Activated CD8-positive, alpha-beta memory T cell treated with anti-CD3 and anti-CD28 coated beads for 48 hours (primary cell): ENCODE measurements around the gene TPRN.
A peak's percentile ranks its signal among the peaks of the same experiment; 100 is the strongest.

ENCODE experiments used
- DNase-seq, 3 experiments: peaks; one replicate each; pipeline ENCODE4 v3.0.0-alpha.2; 2020; ENCODE audit warnings: low read depth in 2 of 3, low spot score in 2 of 3

The TPRN gene

GRCh38 chr9:137190315-137190856 is 10.2 kb downstream of the TPRN start:
- DNase-seq, result no peak

DNA sequence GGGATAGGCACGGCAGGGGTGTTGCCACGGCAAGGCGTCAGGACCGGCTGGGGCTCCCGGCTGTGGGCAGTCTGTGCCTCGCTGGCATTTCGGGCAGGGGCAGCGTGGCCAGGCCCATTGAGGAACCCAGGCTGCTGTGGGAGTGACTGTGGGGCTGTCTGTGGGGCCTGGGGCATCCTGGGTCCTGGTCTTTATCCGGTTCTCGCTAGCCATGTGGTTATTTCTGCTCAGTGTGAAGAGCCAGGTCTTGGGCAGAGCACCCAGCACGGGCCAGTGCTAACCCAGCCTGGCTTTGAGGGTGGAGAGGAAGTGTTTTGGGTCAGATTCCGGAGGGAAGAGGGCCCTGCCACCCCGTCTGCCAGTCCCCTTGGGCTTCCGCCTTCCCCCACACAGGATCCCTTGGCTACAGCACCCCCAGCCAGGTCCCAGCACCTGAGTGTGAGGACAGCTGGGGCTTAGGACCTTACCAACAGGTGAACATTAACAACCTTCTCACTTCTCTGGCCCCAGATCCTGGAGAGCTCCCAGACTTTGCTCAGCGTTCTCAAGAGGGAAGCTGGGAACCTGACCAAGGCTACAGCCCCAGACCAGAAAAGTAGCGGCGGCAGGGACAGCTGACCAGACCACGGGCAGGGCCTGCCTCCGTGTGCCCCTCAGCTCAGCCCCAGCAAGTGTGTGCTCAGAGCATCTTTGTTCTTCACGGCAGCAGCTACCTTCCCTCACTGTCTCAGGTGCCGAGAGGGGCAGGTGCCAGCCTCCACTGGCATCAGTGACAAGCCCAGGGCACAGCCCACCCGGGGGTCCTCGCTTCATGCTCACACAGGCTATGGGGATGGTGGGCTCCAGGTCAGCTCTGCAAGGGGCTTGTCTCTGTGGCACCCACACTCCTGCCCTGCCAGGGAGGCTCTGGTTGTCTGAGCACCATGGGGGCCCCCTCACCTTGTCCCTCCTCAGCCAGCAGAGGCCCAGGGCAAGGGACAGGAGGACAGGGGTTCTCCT is 10.9 kb downstream of the TPRN start:
- no peak for DNase-seq

GRCh38 chr9:137188490-137189296 is 11.8 kb downstream of the TPRN start, which contains the start of the genes ANAPC2 and SSNA1:
TSS of gene ANAPC2 (minus strand) at chr9:137188560. CDS start at chr9:137188532, 28 bp downstream.
TSS of gene SSNA1 (plus strand) at chr9:137188676. CDS start at chr9:137188727, 51 bp downstream.
- peak; percentile 91 to 97 (median 96) for DNase-seq

GRCh38 chr9:137188086-137188489 is 12.5 kb downstream of the TPRN start:
- no peak for DNase-seq

- no peak for DNase-seq
These were observed 13.2 kb downstream of the TPRN start for GRCh38 chr9:137187386-137187785.

DNA sequence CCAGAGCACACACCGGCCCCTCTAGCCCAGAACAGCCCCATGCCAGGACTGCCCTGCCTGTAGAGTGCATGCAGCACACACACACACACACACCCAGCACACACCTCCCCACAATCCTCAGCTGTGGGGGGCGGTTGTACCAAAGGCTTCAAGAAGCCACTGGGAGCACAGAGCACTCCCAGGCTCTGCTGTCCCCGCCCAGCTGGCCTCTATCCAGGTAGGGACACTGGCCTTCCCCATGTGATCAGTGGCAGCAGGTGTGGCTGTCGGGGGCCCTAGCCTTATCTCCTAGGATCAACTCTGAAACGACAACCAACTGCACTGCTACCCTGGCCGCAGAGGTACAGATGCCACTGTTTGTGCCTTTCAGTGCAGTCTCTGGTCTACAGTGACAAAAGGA is 14.2 kb downstream of the TPRN start:
- DNase-seq, result no peak

- DNase-seq, result no peak
These were observed 14.6 kb downstream of the TPRN start for GRCh38 chr9:137185921-137186320.

- no peak for DNase-seq
These were observed 15.5 kb downstream of the TPRN start for GRCh38 chr9:137184881-137185660.

DNA sequence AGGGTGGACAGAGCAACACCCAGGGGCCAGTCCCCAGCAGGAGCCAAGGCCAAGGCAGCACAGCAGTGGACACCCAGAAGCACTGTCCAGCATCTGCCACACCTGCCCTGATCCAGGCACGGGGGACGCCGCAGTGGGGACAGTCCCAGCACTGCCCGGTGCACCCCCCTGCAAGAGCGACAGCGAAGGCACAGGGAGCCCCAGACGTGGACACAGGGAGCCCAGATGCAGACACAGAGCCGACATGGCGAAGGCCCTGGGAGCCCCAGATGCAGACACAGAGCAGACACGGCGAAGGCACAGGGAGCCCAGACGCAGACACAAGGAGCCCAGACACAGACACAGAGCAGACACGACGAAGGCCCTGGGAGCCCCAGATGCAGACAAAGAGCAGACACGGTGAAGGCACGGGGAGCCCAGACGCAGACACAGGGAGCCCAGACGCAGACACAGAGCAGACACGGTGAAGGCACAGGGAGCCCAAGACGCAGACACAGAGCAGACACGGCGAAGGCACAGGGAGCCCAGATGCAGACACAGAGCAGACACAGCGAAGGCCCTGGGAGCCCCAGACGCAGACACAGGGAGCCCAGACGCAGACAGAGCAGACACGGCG is 16.5 kb downstream of the TPRN start:
- DNase-seq, result no peak

DNA sequence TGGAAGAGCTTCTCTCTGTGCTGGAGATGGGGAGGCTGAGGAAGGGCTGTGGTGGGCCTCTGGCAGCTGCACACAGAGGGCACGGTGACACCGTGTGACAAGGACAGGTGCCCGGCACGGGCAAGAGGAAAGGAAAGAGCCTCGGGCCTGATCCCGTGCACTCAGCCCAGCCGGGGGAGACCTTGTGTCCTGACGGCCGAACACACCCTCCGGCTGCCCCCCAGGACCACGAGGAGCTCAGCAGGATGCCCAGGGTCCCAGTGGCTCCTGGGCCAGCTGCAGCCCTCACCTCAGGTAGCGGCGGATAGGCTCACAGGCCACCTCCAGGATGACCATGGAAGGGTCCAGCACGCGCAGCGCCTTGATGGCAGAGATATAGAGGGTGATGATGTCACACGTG is 17.7 kb downstream of the TPRN start:
- no peak for DNase-seq

GRCh38 chr9:137181680-137182079 is 18.9 kb downstream of the TPRN start:
- DNase-seq, result no peak

- no peak for DNase-seq
These were observed 20.1 kb downstream of the TPRN start for GRCh38 chr9:137180491-137180890.

DNA sequence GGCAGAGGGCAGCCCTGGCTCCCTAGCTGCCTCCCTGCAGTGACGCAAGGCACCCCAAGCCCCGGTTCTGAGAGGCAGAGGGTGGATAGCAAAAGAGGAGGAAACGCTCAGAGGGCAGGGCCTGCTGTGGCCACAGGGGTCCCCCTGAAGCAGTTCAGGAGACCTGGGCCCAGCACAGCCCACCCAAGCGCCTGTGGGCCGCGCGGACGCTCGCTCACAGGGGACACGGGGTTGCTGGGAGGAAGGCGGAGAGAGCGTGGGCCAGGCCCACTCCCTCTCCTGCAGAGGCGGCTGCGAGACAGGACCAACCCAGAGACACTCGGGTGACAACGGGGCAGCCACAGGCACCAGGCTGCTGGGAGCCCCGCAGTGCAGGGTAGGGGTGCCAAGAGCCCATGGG is 20.8 kb downstream of the TPRN start:
- no peak for DNase-seq

- DNase-seq, result no peak
These were observed 21.5 kb downstream of the TPRN start for GRCh38 chr9:137178939-137179630.

DNA sequence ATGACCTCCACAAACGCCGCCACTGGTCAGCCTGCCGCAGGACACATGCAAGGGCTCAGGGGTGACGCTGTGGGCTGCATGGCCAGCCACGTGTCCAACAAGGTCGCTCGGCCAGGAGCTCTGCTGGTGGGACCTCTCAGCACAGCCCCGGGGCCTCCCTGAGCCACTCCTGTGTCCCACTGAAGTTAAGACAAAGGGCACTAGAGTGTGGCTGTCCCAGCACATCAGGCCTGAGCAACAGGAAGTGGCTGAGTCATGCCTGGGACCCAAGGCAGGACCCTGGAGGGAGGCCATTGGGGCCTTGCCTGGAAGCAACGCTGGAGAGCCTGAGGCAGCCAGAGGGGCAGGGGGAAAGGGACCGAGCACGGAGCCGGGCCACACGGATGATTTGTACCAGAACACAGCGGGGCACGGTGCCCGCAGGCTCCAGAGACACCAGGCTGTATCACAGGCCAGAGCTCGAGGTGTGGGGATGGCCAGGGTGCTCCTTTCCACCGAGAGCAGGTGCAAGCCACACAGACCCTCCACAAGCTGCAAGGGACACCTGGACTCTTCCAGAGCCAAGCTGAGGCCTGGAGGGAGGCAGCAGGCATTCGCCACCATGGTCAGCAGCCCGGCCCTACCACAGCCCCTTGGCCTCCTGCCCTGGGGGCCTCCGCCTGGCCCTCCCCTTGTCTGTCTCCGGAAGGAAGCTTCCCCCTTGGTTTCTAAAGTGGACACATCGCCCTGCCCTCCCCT is 22.2 kb downstream of the TPRN start:
- no peak for DNase-seq

DNA sequence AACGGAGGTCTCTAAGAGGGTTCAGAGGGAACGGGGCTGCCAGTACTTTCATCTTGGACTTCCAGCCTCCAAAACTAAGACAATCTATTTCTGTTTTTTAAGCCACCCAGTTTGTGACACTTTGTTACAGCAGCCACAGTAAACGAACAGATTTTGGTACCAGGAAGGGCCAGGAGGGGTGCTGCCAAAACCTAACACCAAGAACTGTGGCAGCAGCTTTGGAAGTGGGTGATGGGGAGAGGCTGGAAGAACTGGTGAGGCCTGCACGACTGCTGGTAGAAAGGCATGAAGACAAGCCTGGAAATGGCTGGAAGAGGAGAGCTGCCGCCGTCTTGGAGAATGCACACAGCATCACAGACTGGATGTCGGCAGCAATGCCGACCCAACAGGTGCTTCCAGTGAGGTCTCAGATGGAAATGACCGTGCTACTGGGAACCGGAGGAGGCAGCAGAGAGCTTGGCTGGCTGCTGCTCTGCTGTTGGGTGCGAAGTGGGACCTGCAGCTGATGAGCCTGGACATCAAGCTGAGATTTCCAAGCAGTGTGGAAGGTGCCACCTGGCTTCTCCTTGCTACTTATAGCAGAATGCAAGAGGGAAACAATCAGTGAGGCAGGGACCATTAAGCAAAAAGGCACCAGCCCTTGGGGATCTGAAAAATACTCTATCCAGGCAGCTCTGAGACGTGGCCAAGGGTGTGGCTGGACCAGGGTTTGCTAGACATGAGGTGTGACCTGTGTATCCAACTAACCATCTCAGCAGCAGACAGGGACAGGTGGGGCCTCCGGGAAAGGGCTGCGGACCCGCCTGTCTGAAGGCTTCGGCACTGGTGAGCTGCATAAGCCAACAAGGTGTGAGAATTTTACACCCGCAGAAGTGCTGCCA is 24.0 kb downstream of the TPRN start:
- no peak for DNase-seq

DNA sequence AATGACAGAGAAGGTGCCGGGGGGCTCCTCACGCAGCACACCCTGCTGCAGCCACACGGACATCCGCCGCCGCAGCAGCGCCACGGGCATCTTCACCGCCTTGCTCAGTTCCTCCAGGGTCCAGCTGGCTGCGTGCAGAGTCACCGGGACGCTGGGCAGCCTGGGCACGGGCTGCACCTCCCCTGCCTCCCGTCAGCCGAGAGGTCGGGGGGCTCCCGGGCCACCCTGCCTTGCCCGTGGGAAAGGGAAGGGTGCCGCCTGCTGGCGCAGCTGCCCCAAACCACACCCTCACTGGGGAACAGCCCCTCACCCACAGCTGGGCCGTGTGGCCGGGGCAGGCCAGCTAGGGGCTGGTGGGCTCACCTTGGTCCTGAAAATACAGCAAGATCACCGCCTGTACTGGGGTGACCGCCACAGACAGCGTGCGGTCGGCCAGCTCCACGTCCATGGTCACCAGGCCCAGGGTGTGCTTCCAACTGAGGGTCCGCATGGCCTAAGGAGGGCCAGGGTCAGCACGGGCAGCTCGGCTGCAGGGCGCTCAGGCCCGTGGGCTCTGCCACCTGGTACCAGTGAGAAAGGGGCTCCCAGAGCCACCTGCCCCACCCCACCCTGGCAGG is 25.1 kb downstream of the TPRN start:
- DNase-seq, result no peak
